Kidney epithelial cell (primary cell): Measurements from ENCODE around the gene DCLK3. TPM values are rescaled to one million over a fixed set of nuclear protein-coding genes. Genes with fewer than 3 reads are reported as not detected.

Experiments used
- DNase-seq: peaks from one replicate; pipeline ENCODE4 v3.0.0-alpha.2; 2010; ENCODE audit warnings: low read depth
- H3K27me3 ChIP-seq: 2 replicates; pipeline ENCODE4 v1.6.0; 2011; ENCODE audit warnings: low read length; ENCODE audit not compliant: control insufficient read depth, insufficient read depth
- H3K36me3 ChIP-seq: 2 replicates; pipeline ENCODE4 v1.5.1; 2011; ENCODE audit warnings: low read length; ENCODE audit not compliant: control insufficient read depth, insufficient read depth
- H3K4me3 ChIP-seq: 2 replicates; pipeline ENCODE4 v1.5.1; 2011; ENCODE audit warnings: low read depth, mild to moderate bottlenecking, control low read depth, low read length
- total RNA-seq: library from RNA; depleted of rRNA; stranded (reverse); fragments of >200 nt; gene quantifications from 2 replicates; pipeline ENCODE4 v1.2.3, GENCODE V29; 2015
- TF ChIP-seq, protein P1 (sequence below): IDR thresholded peaks from 2 replicates; pipeline ENCODE4 v1.5.1; 2011; ENCODE audit warnings: mild to moderate bottlenecking, moderate library complexity, low read length, control low read depth, inconsistent platforms; ENCODE audit not compliant: insufficient read depth, poor library complexity, severe bottlenecking

The DCLK3 gene
- total RNA-seq, 1 donor from 2014 or later: 0.04 TPM

- Histone ChIP-seq H3K36me3 (no peaks in the 10 kb centered on the region), H3K4me3 (no peak overlapping the region), H3K27me3 (no peaks in the 10 kb centered on the region)
- DNase-seq: no peak
- TF ChIP-seq, protein P1, sequence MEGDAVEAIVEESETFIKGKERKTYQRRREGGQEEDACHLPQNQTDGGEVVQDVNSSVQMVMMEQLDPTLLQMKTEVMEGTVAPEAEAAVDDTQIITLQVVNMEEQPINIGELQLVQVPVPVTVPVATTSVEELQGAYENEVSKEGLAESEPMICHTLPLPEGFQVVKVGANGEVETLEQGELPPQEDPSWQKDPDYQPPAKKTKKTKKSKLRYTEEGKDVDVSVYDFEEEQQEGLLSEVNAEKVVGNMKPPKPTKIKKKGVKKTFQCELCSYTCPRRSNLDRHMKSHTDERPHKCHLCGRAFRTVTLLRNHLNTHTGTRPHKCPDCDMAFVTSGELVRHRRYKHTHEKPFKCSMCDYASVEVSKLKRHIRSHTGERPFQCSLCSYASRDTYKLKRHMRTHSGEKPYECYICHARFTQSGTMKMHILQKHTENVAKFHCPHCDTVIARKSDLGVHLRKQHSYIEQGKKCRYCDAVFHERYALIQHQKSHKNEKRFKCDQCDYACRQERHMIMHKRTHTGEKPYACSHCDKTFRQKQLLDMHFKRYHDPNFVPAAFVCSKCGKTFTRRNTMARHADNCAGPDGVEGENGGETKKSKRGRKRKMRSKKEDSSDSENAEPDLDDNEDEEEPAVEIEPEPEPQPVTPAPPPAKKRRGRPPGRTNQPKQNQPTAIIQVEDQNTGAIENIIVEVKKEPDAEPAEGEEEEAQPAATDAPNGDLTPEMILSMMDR: no peak
Measured at GRCh38 chr3:36710606-36711005, 53.7 kb downstream of the DCLK3 start.

- no peak overlapping the region for H3K4me3 ChIP-seq
- H3K36me3 ChIP-seq: no peaks in the 10 kb centered on the region
- TF ChIP-seq, protein P1: no peak
- H3K27me3 ChIP-seq: no peaks in the 10 kb centered on the region
- DNase-seq: no peak
Measured at GRCh38 chr3:36709826-36710365, 54.5 kb downstream of the DCLK3 start.

- Histone ChIP-seq H3K4me3 (no peak overlapping the region), H3K27me3 (no peaks in the 10 kb centered on the region), H3K36me3 (no peaks in the 10 kb centered on the region)
- TF ChIP-seq, protein P1: no peak
- DNase-seq: no peak
Measured at GRCh38 chr3:36709281-36709680, 55.1 kb downstream of the DCLK3 start.

DNA sequence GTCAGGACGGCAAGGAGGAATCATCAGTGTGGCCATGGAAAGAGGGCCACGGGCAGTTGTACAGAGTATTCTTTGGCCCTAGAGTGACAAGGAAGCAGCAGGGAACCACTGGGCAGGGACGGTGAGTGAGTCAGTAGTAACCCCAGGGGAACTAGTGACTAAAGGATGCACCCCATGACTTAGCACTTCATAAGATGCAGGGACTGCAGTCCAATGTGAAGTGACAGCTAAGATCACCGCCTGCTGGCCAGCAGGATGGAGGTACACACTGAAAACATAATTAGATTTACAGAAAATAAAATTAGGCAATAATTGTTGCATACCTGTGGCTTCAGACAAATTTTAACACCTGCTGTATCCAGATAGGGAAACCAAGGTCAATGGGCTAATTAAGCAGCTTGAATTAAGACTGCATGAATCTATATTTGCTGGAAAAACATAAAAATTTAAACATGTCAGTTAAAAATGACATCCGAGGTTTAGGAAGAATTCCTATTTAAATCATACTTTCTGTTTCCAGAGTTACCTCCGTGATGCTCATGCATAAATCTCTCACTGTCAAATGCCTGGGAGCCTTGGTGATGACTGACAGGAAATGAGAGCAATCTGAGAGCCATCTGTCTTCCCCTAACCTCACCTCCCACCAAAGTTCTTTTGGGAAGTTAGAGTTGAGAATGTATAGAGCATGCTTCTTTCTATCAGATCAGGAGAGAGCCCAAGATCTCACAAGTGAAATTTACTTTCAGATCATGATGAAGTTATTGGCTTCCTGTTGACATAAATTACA lies 56.5 kb downstream of the DCLK3 start:
- Histone ChIP-seq H3K4me3 (no peak overlapping the region), H3K27me3 (no peaks in the 10 kb centered on the region), H3K36me3 (no peaks in the 10 kb centered on the region)
- TF ChIP-seq, protein P1: peak; percentile 43
- DNase-seq: no peak

DNA sequence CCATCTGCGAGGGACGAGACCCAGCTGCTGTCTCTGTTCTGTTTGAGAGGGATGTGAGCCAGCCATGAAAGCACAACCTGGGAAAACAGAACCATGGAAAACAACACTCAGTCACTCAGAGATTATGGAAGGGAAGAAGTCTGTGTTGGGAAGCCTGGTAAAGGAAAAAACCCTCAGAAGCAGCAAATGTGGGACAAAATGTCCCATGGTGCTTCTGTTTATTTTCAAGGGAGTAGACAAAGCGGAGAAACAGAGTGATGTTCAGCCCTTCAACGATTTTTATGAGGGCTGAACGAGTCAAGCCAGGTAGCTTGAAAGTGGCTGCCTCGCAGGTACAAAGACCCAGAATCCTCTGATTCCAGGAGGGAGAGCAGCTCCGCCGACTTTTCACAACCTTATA lies 59.3 kb downstream of the DCLK3 start:
- H3K27me3 ChIP-seq: no peaks in the 10 kb centered on the region
- no peak overlapping the region for H3K4me3 ChIP-seq
- H3K36me3 ChIP-seq: no peaks in the 10 kb centered on the region
- TF ChIP-seq, protein P1: no peak
- DNase-seq: no peak

- TF ChIP-seq, protein P1: no peak
- H3K36me3 ChIP-seq: no peaks in the 10 kb centered on the region
- H3K4me3 ChIP-seq: no peak overlapping the region
- H3K27me3 ChIP-seq: no peaks in the 10 kb centered on the region
- no peak for DNase-seq
Measured at GRCh38 chr3:36704280-36704679, 60.1 kb downstream of the DCLK3 start.
